Common myeloid progenitor, CD34-positive (primary cell): ENCODE results near the gene LZTFL1.
A peak's percentile ranks its signal among the peaks of the same experiment; 100 is the strongest.
"Not testable (repeated sequence)": the region's sequence is repeated elsewhere in the genome, so short reads cannot be mapped to it uniquely, and the experiment has no call there.

Experiments used
- CTCF ChIA-PET: fragments of 350-600 bp; sonication (Branson Sonifier 250); formaldehyde crosslinking; loops from one replicate; lab custom pipeline; 2021; ENCODE audit warnings: antibody characterized with exemption; lab: Charles Lee
- POLR2A ChIA-PET: fragments of 350-600 bp; sonication (Branson Sonifier 250); formaldehyde crosslinking; loops from one replicate; lab custom pipeline; 2021; ENCODE audit warnings: antibody characterized with exemption; lab: Charles Lee
- DNase-seq, 3 donors: peaks; one replicate each; pipeline versions ENCODE4 v3.0.0 to v3.0.0-alpha.2; 2013
- H3K27ac ChIP-seq, 2 experiments: 1 replicate in 1 of 2; 2 replicates in 1 of 2; pipeline ENCODE4 v1.7.0; 2013; ENCODE audit warnings: inconsistent platforms in 2 of 2, low read length in 2 of 2, mild to moderate bottlenecking in 2 of 2, low read depth in 1 of 2, moderate library complexity in 1 of 2; ENCODE audit not compliant: severe bottlenecking in 2 of 2, insufficient read depth in 1 of 2, poor library complexity in 1 of 2
- H3K27me3 ChIP-seq, 5 experiments: replicated peaks in 2 of 5; 1 replicate in 3 of 5; 2 replicates in 2 of 5; pipeline versions ENCODE4 v1.6.1 to v1.7.0; 2013; ENCODE audit warnings: low read length in 4 of 5, mild to moderate bottlenecking in 2 of 5, moderate library complexity in 2 of 5, inconsistent platforms in 1 of 5; ENCODE audit not compliant: insufficient read depth in 5 of 5, control insufficient read depth in 4 of 5
- H3K36me3 ChIP-seq, 4 experiments: 1 replicate in 2 of 4; 2 replicates in 2 of 4; pipeline versions ENCODE4 v1.6.1 to v1.7.0; 2013; ENCODE audit warnings: low read length in 3 of 4, control low read depth in 1 of 4, mild to moderate bottlenecking in 1 of 4; ENCODE audit not compliant: control insufficient read depth in 4 of 4, insufficient read depth in 4 of 4
- H3K4me1 ChIP-seq, 4 experiments: 1 replicate in 3 of 4; 2 replicates in 1 of 4; pipeline versions ENCODE4 v1.6.1 to v1.7.1; 2013; ENCODE audit warnings: low read length in 3 of 4, mild to moderate bottlenecking in 3 of 4, control low read depth in 1 of 4, inconsistent platforms in 1 of 4, moderate library complexity in 1 of 4; ENCODE audit not compliant: control insufficient read depth in 4 of 4, insufficient read depth in 4 of 4; ENCODE audit errors: control extremely low read depth in 1 of 4
- H3K4me3 ChIP-seq, 7 experiments: 1 replicate in 4 of 7; 2 replicates in 3 of 7; pipeline versions ENCODE4 v1.5.1 to v1.7.0; 2013; ENCODE audit warnings: mild to moderate bottlenecking in 7 of 7, low read length in 6 of 7, moderate library complexity in 6 of 7, inconsistent platforms in 2 of 7, low read depth in 2 of 7, control low read depth in 1 of 7; ENCODE audit not compliant: insufficient read depth in 4 of 7, control insufficient read depth in 1 of 7; ENCODE audit errors: extremely low read depth in 1 of 7
- H3K9me3 ChIP-seq, 5 experiments: 1 replicate in 4 of 5; 2 replicates in 1 of 5; pipeline versions ENCODE4 v1.6.1 to v1.7.1; 2013; ENCODE audit warnings: low read length in 4 of 5, mild to moderate bottlenecking in 2 of 5, inconsistent platforms in 1 of 5, low read depth in 1 of 5, moderate library complexity in 1 of 5; ENCODE audit not compliant: control insufficient read depth in 4 of 5, insufficient read depth in 2 of 5; ENCODE audit errors: control extremely low read depth in 1 of 5
- WGBS: methylation state at CpG from one replicate; pipeline ENCODE4 v1.1.5; 2013; ENCODE audit not compliant: insufficient coverage; 5-methylcytosine and 5-hydroxymethylcytosine counted together

Gene LZTFL1

DNA sequence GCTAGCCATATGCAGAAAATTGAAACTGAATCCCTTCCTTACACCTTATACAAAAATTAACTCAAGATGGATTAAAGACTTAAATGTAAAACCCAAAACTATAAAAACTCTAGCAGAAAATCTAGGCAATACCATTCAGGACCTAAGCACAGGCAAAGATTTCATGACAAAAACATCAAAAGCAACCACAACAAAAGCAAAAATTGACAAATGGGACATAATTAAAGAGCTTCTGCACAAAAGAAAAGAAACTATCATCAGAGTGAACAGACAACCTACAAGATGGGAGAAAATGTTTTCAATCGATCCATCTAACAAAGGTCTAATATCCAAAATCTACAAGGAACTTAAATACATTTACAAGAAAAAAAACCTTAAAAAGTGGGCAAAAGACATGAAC lies 14.4 kb upstream of the LZTFL1 start:
- H3K27ac ChIP-seq, DNase-seq, H3K27me3 ChIP-seq, H3K9me3 ChIP-seq, H3K4me3 ChIP-seq, POLR2A ChIA-PET, H3K36me3 ChIP-seq: not testable (repeated sequence)
- CTCF ChIA-PET: interaction anchor here (2.2 kb wide), 1 partner anchor 10 kb away, joined by 5 read pairs; no protein-coding TSS in a partner anchor
- WGBS: no CpG with 5 or more reads among the region's 1 CpG
- peaks cover 0 to 13% (median 5%) of the 10 kb centered on the region in 4 experiments for H3K4me1 ChIP-seq

DNA sequence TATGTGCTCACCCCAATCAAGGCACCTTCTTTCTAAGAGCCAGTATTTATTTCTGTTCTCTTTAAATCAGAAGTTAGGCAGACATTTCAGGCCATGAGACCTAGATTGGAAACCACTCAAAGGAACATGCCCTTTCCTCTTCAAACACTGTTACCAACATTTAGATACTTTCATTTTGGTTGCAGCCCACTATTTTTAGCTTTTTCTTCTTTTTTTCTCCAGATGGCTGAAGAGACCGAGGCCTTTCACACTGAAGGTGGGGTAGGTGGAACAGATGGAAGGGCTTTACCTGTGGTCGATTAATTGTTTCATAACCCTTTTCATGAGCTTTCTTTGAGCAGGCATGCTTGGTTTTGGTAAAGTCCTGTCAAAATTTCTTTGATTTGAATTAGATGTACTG lies 10.9 kb upstream of the LZTFL1 start:
- Histone ChIP-seq H3K36me3 (no peaks in the 10 kb centered on the region), H3K4me3 (peak overlapping the region in 1 of 7 experiments; percentile 6), H3K9me3 (no peaks in the 10 kb centered on the region), H3K27ac (no peak overlapping the region), H3K4me1 (peaks cover 0 to 4% (median 0%) of the 10 kb centered on the region in 4 experiments), H3K27me3 (no peaks in the 10 kb centered on the region)
- WGBS: 83% methylated on average over 1 of the region's 2 CpGs
- POLR2A ChIA-PET: no interaction called here
- no peak for DNase-seq
- CTCF ChIA-PET: interaction anchor here (1.4 kb wide), 1 partner anchor 77 kb away, joined by 5 read pairs; no protein-coding TSS in a partner anchor

DNA sequence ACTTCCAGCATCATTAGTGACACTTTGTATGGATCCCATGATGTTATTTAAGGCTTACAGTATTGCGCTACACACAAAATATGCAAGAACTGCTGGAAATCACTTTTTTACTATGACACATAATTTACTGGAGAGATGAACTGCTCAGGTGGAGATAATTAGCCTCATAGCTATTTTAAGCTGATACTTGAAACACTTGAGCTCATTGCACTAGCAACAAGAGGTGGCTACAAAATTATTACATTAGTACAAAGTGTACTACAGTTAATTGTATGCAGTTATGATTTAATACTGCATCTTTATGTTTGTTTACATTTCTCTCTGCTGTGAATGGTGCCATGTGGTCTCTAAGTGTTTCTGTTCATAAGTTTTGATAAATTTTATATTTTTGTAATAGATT lies 6.5 kb upstream of the LZTFL1 start:
- POLR2A ChIA-PET: no interaction called here
- H3K27ac ChIP-seq: no peak overlapping the region
- peaks cover 0 to 5% (median 0%) of the 10 kb centered on the region in 5 experiments for H3K27me3 ChIP-seq
- DNase-seq: no peak
- H3K4me1 ChIP-seq: peaks cover 0 to 4% (median 0%) of the 10 kb centered on the region in 4 experiments
- no peaks in the 10 kb centered on the region for H3K36me3 ChIP-seq
- H3K9me3 ChIP-seq: no peaks in the 10 kb centered on the region
- WGBS: no CpG with 5 or more reads among the region's 1 CpG
- CTCF ChIA-PET: interaction anchor here (1.2 kb wide), 1 partner anchor 7 kb away, joined by 3 read pairs; no protein-coding TSS in a partner anchor
- no peak overlapping the region for H3K4me3 ChIP-seq

DNA sequence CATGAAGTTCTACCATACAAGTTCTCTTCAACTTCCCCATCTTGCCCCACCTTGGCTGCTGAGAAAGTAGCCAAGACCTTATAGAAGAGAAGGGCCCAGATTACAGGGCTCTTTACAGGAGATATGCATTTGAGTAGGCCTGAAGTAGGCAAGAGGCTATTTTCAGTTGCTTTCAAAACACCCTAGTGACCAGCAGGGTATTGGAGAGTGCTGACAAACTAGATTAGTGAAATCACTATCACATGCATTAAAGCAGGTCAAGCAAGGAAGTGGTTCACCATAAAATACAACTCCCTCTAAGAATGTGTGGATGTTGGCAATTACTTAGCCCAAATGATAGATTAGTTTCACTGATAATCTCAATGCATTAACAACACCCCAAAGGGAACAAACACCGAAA lies 2.7 kb upstream of the LZTFL1 start:
- Histone ChIP-seq H3K4me1 (peaks cover 6 to 15% (median 15%) of the 10 kb centered on the region in 4 experiments), H3K4me3 (no peak overlapping the region), H3K27ac (no peak overlapping the region), H3K36me3 (no peaks in the 10 kb centered on the region), H3K9me3 (no peaks in the 10 kb centered on the region), H3K27me3 (peaks cover 0 to 5% (median 0%) of the 10 kb centered on the region in 5 experiments)
- no CpG with 5 or more reads among the region's 1 CpG for WGBS
- DNase-seq: no peak
- ChIA-PET POLR2A (no interaction called here), CTCF (interaction anchor here (1.1 to 1.8 kb wide), 2 partner anchors 17 to 83 kb away, joined by 3 to 4 read pairs; no protein-coding TSS in a partner anchor)

DNA sequence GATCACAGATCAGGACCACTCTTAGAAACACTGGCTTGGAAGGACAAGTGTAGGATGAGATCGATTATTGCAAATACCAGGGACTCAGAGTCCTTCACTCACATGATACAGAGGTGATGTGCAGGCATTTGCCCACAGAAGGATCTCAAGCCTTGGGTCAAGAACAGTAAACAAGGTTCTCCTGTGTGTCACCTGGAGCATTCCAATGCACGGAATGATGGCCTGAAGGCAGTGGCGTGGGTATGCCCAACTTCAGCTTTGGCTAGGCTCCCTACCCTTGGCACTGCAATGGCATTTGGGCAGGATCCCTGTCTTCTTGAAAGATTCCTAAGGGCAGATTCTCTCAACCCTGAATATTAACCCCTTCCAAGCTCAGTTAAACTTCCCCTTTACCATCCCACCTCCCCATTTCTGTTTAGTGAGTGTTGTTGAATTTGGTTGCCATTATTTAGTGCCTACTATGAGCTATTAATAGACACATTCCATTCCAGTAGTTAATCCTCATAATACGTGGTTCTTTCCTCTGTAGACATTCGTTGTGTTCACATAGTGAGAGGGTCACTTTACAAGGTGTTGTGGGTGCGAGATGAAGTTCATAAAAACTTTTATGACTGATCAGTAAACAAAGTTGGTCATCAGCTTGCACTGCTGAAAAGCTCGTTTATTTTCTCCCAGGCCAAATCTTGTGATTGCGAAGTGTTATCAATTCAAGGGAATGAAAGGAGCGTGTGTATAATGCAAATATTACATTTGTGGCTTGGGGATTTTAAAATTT lies 1.1 kb upstream of the LZTFL1 start:
- peaks cover 0 to 2% (median 0%) of the 10 kb centered on the region in 4 experiments for H3K36me3 ChIP-seq
- peaks cover 6 to 15% (median 15%) of the 10 kb centered on the region in 4 experiments for H3K4me1 ChIP-seq
- no peak for DNase-seq
- 100% methylated on average over 7 of the region's 9 CpGs for WGBS
- H3K27ac ChIP-seq: no peak overlapping the region
- POLR2A ChIA-PET: interaction anchor here (0.8 to 1.5 kb wide), 2 partner anchors 25 to 27 kb away, joined by 3 to 5 read pairs; no protein-coding TSS in a partner anchor
- CTCF ChIA-PET: interaction anchor here (0.7 to 1.4 kb wide), 4 partner anchors 8 to 235 kb away, joined by 3 to 4 read pairs (median 3); no protein-coding TSS in a partner anchor
- H3K27me3 ChIP-seq: peaks cover 0 to 5% (median 0%) of the 10 kb centered on the region in 5 experiments
- no peak overlapping the region for H3K4me3 ChIP-seq
- no peaks in the 10 kb centered on the region for H3K9me3 ChIP-seq

DNA sequence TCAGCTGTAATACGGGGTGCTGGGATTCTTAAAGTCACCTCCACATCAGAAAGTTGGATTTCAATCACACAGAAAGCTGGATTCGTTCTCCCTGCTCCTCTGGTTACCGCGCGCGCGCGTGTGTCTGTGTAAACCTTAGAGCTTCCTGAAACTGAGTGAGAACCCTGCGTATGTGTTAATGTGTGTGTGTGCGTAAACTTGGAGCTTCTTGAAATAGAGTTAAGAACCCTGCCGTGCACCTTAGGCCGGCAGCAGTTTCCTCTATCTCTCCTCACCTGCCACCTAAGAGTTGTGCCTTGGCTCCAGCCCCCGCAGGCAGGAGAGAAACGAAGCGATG lies 531 bp downstream of the LZTFL1 start:
- peak in 2 of 3 donors; percentile 42 to 82 for DNase-seq
- peak overlapping the region; percentile 46 to 89 (median 87) for H3K4me3 ChIP-seq
- peaks cover 0 to 2% (median 0%) of the 10 kb centered on the region in 5 experiments for H3K27me3 ChIP-seq
- peaks cover 6 to 15% (median 15%) of the 10 kb centered on the region in 4 experiments for H3K4me1 ChIP-seq
- no peaks in the 10 kb centered on the region for H3K9me3 ChIP-seq
- H3K27ac ChIP-seq: peak overlapping the region; percentile 89 to 97
- 2% methylated on average over 13 of the region's 15 CpGs for WGBS
- CTCF ChIA-PET: interaction anchor here (1.0 to 2.2 kb wide), 8 partner anchors 8 to 89 kb away, joined by 3 to 10 read pairs (median 4); no protein-coding TSS in a partner anchor
- POLR2A ChIA-PET: interaction anchor here (0.6 to 1.7 kb wide), 2 partner anchors 25 to 33 kb away, joined by 5 read pairs; no protein-coding TSS in a partner anchor
- H3K36me3 ChIP-seq: peaks cover 0 to 16% (median 4%) of the 10 kb centered on the region in 4 experiments

DNA sequence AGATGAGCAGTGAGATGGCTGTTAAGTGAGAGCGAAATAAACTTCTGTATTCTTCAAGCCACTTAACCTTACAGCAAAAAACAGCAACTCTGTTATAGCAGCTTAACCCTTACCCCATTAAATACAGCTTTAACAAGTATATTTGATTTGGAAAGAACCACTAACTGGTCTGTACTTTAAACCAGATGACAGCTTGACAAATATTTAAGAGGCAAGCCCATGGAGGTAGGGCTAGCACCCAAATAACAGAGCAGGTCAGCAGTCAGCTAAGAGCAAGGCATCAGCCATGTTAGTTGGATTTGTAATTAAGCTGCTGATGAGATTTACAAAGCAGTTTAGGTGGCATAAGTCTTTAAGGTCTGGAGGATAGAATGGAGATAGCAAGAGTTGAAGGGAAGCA lies 3.5 kb downstream of the LZTFL1 start:
- Histone ChIP-seq H3K4me3 (no peak overlapping the region), H3K9me3 (no peaks in the 10 kb centered on the region), H3K4me1 (peaks cover 6 to 15% (median 15%) of the 10 kb centered on the region in 4 experiments), H3K27me3 (no peaks in the 10 kb centered on the region), H3K27ac (no peak overlapping the region), H3K36me3 (peaks cover 7 to 38% (median 18%) of the 10 kb centered on the region in 4 experiments)
- DNase-seq: no peak
- WGBS: no CpG with 5 or more reads among the region's 1 CpG
- ChIA-PET CTCF (no interaction called here), POLR2A (no interaction called here)
